Activated naive CD4-positive, alpha-beta T cell treated with anti-CD3 and anti-CD28 coated beads, Interleukin-2, amount 10 ng/mL, durations not matched to agents 7 days and 5 days (primary cell): ENCODE results near the gene CTNNA3.
"Not testable (repeated sequence)": the region's sequence is repeated elsewhere in the genome, so short reads cannot be mapped to it uniquely, and the experiment has no call there.

Experiments
- CTCF ChIA-PET: fragments of 350-600 bp; sonication (Branson Sonifier 250); formaldehyde crosslinking; loops from one replicate; lab custom pipeline; 2021; ENCODE audit warnings: antibody characterized with exemption; lab: Charles Lee
- DNase-seq: peaks from one replicate; pipeline ENCODE4 v3.0.0-alpha.2; 2020
- H3K27ac Mint-ChIP-seq: one replicate; pipeline ENCODE4 v1.8.0; 2021; ENCODE audit warnings: mild to moderate bottlenecking, moderate library complexity, mixed read lengths
- H3K27me3 Mint-ChIP-seq: one replicate; pipeline ENCODE4 v1.8.0; 2021; ENCODE audit warnings: mild to moderate bottlenecking, mixed read lengths
- H3K36me3 Mint-ChIP-seq: one replicate; pipeline ENCODE4 v1.8.0; 2021; ENCODE audit warnings: mixed read lengths
- H3K4me1 Mint-ChIP-seq: one replicate; pipeline ENCODE4 v1.8.0; 2021; ENCODE audit warnings: mixed read lengths
- H3K4me3 Mint-ChIP-seq: one replicate; pipeline ENCODE4 v1.8.0; 2021; ENCODE audit warnings: mild to moderate bottlenecking, moderate library complexity, mixed read lengths
- H3K9me3 Mint-ChIP-seq: one replicate; pipeline ENCODE4 v1.8.0; 2021; ENCODE audit warnings: mixed read lengths

Gene CTNNA3

DNA sequence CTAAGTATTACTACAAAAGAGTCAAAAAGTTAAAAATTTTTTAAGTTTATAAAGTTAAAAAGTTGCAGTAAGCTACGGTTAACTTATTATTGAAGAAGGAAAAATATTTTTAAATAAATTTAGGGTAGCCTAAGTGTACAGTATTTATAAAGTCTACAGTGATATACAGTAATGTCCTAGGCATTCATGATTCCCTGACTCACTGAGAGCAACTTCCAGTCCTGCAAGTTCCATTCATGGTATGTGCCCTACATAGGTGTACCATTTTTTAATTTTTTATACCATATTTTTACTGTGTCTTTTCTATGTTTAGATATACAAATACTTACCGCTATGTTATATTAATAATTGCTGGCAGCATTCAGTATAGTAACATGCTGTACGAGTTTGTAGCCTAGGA is 92.3 kb downstream of the CTNNA3 start:
- Mint-ChIP-seq H3K9me3 (no peaks in the 10 kb centered on the region), H3K4me1 (peaks cover 8% of the 10 kb centered on the region), H3K36me3 (no peaks in the 10 kb centered on the region), H3K4me3 (no peak overlapping the region), H3K27me3 (peaks cover 3% of the 10 kb centered on the region), H3K27ac (no peak overlapping the region)
- CTCF ChIA-PET, result no interaction called here
- DNase-seq, result no peak

DNA sequence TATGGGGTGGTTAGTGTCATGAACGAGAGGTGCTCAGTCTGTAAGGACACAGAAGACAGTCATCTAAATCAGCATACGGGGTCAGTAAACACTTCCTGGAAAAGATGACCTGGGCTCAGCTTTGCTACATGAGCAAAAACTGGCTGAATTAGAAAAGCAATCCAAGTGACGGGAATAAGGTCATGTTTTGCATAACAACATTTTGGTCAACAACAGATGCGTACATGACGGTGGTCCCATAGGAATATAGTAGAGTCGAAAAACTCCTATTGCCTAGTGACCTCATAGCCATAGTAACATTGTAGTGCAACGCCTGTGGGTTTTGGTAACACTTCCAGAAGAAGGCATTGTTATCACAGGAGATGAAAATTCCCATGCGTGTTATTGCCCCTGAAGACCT is 92.9 kb downstream of the CTNNA3 start:
- no peak for DNase-seq
- CTCF ChIA-PET, result no interaction called here
- Mint-ChIP-seq H3K27me3 (peaks cover 8% of the 10 kb centered on the region), H3K36me3 (no peaks in the 10 kb centered on the region), H3K4me3 (no peak overlapping the region), H3K9me3 (no peaks in the 10 kb centered on the region), H3K4me1 (peaks cover 8% of the 10 kb centered on the region), H3K27ac (no peak overlapping the region)

DNA sequence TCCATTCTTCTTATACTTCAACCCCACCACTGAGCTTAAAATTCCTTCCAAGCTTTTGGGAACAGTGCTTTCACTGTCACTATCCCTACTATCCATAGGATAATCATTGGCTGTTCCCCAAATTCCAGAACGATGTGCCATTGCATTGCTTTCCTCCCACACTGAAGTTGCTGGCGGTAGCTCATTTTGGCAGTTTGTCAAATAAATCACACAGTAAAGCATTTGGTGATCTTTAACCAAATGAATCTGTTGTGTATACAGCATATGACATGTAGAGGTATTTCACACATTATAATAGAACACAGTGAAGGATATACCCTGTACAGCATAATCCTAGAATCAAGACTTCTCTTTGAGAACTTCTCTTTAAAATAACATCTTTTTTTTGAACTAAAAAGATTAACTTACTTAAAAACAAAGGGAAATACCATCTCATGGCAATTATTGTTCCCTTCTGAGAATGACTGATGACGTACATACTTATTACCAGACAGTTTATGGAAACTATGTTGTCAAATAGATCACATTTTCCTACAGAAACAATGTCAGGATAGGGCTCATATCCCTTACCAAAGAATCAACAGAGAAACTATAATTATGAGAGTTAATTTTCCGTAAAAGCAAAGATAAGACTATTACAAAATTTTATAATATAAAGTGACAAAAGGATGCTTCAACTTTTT is 93.6 kb downstream of the CTNNA3 start:
- peaks cover 3% of the 10 kb centered on the region for H3K4me1 Mint-ChIP-seq
- peaks cover 8% of the 10 kb centered on the region for H3K27me3 Mint-ChIP-seq
- H3K9me3 Mint-ChIP-seq, result no peaks in the 10 kb centered on the region
- H3K36me3 Mint-ChIP-seq, result no peaks in the 10 kb centered on the region
- no peak for DNase-seq
- no peak overlapping the region for H3K4me3 Mint-ChIP-seq
- CTCF ChIA-PET, result interaction anchor here (0.6 kb wide), 1 partner anchor 746 kb away, joined by 3 read pairs; no protein-coding TSS in a partner anchor
- no peak overlapping the region for H3K27ac Mint-ChIP-seq

DNA sequence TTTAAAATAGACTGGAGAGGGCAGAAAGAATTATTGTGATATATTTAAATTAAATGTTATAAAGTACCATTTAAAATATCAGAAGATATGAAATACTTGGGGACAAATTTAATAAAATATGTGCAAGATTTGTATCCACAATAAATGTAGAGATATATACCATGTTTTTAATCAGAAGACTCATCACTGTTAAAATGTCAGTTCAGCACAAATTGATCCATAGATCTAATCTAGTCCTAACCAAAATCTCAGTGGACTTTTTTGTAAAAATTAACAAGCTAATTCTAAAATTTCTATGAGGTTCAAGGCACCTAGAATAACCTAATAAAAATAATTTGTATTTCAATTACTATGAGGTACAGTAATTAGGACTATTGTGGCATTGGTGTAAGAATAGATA is 96.4 kb downstream of the CTNNA3 start:
- H3K36me3 Mint-ChIP-seq, result no peaks in the 10 kb centered on the region
- H3K27me3 Mint-ChIP-seq, result peaks cover 10% of the 10 kb centered on the region
- H3K4me1 Mint-ChIP-seq, result no peaks in the 10 kb centered on the region
- peaks cover 6% of the 10 kb centered on the region for H3K9me3 Mint-ChIP-seq
- CTCF ChIA-PET, result no interaction called here
- no peak for DNase-seq
- H3K27ac Mint-ChIP-seq, result no peak overlapping the region
- no peak overlapping the region for H3K4me3 Mint-ChIP-seq

DNA sequence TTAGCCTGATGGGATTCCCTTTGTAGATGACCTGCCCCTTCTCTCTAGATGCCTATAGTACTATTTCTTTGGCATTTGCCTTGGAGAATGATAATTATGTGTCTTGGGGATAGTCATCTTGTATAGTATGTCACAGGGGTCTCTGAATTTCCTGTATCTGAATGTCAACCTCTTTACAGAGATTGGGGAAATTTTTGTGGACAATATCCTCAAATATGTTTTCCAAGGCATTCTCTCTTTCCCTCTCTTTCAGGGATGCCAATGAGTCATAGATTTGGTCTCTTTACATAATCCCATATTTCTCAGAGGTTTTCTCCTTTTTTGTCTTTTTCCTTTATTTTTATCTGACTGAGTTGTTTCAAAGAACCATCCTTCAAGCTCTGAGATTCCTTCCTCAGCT is 99.4 kb downstream of the CTNNA3 start:
- Mint-ChIP-seq H3K36me3 (no peaks in the 10 kb centered on the region), H3K4me1 (no peaks in the 10 kb centered on the region), H3K4me3 (no peak overlapping the region), H3K27ac (no peak overlapping the region), H3K9me3 (peaks cover 12% of the 10 kb centered on the region), H3K27me3 (peaks cover 10% of the 10 kb centered on the region)
- CTCF ChIA-PET, result no interaction called here
- no peak for DNase-seq

DNA sequence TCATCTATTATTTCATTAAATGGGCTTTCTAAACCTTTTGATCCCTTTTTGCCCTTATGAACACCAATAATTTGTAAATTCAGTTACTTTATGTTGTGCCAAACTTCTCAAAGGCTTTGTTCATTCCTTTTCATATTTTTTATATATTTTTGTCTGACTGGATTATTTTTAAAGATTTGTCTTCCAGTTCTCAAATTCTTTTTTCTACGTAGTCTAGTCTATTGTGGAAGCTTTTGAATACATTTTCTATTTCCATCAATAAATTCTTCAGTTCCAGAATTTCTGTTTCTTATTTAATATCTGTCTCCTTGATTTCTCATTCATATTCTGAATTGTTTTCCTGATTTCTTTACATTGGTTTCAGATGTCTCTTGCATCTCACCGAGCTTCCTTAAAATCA is 108.2 kb downstream of the CTNNA3 start:
- no peak overlapping the region for H3K27ac Mint-ChIP-seq

DNA sequence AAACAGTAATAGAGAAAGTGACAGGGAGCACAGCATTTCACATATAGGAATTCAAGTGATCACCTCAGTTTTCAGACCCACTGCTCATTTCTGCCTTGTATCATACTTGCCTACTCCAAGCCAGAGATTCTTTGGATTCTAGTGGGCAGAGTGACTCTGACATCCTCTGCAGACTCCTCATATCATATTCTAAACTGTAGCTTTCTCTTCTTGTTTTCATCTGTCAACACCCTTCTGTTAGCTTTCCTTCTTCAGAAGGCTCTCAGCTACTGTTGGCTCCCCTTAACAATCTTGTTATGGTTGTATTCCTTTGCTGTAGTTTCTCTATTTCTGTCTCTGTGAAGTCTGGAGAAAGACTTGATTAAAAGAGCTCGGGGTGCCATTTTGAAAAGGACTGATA is 120.5 kb downstream of the CTNNA3 start:
- no peaks in the 10 kb centered on the region for H3K27me3 Mint-ChIP-seq
- H3K9me3 Mint-ChIP-seq, result no peaks in the 10 kb centered on the region
- no peaks in the 10 kb centered on the region for H3K4me1 Mint-ChIP-seq
- H3K36me3 Mint-ChIP-seq, result no peaks in the 10 kb centered on the region
- H3K27ac Mint-ChIP-seq, result no peak overlapping the region
- CTCF ChIA-PET, result no interaction called here
- DNase-seq, result no peak
- H3K4me3 Mint-ChIP-seq, result no peak overlapping the region

More for the DNA sequence above, 108.2 kb downstream of the CTNNA3 start:
- Mint-ChIP-seq H3K36me3 (no peaks in the 10 kb centered on the region), H3K4me3 (no peak overlapping the region), H3K4me1 (no peaks in the 10 kb centered on the region), H3K9me3 (peaks cover 16% of the 10 kb centered on the region), H3K27me3 (no peaks in the 10 kb centered on the region)
- CTCF ChIA-PET, result no interaction called here
- DNase-seq, result no peak

DNA sequence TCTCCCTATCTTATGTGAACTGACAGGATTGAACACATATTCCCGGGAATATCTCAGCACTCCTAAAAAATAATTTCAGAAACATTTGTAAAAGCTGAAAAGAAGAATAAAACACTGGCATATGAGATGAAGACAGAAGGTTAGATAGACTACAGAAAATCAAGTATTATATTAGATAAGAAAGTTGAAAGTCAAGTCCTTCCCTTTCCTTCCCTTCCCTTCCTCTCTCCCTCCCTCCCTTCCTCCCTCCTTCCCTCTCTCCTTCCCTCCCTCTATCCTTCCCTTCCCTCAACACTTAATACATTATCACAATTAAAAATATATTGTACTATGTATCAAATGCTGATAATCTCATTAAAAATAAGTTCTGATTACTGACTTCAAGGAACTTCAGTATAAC is 122.5 kb downstream of the CTNNA3 start:
- H3K27me3 Mint-ChIP-seq, result no peaks in the 10 kb centered on the region
- no peaks in the 10 kb centered on the region for H3K9me3 Mint-ChIP-seq
- no peaks in the 10 kb centered on the region for H3K36me3 Mint-ChIP-seq
- CTCF ChIA-PET, result no interaction called here
- H3K4me1 Mint-ChIP-seq, result no peaks in the 10 kb centered on the region
- H3K27ac Mint-ChIP-seq, result no peak overlapping the region
- H3K4me3 Mint-ChIP-seq, result no peak overlapping the region
- DNase-seq, result no peak

DNA sequence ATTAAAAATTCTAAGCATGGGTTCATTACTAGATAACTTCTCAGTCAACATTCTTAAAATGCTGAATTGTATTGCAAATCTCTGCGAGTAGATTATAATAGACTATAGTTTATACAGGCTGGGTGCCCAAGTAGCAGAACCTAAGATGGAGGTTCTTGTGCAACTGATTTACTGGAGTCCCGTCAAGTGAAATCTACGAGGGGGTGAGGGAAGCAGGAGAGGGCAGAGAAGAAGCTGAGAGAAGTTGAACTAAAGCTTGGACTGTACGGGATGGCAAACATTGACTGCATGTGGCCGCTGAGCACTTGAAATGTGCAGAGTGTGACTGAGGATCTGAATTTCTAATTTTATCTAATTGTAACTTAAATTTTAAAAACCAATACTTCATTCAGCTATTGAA is 124.5 kb downstream of the CTNNA3 start:
- no peaks in the 10 kb centered on the region for H3K36me3 Mint-ChIP-seq
- H3K27me3 Mint-ChIP-seq, result no peaks in the 10 kb centered on the region
- H3K9me3 Mint-ChIP-seq, result no peaks in the 10 kb centered on the region
- H3K4me3 Mint-ChIP-seq, result no peak overlapping the region
- no peak for DNase-seq
- CTCF ChIA-PET, result no interaction called here
- H3K4me1 Mint-ChIP-seq, result no peaks in the 10 kb centered on the region
- no peak overlapping the region for H3K27ac Mint-ChIP-seq

DNA sequence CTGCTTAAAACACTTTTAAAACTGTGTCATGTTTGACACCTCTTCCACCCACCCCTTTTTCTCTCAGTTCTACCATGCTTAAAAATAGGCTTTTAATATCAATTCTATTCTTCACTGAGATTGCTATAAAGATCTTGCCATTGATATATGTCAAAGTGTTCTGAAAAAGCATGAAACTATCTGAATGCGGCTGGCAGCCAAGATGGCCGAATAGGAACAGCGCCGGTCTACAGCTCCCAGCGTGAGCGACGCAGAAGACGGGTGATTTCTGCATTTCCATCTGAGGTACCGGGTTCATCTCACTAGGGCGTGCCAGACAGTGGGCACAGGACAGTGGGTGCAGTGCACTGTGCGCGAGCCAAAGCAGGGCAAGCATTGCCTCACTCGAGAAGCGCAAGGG is 137.7 kb downstream of the CTNNA3 start:
- DNase-seq, H3K4me1 Mint-ChIP-seq, H3K27me3 Mint-ChIP-seq, CTCF ChIA-PET, H3K4me3 Mint-ChIP-seq, H3K27ac Mint-ChIP-seq, H3K36me3 Mint-ChIP-seq: not testable (repeated sequence)
- H3K9me3 Mint-ChIP-seq, result peaks cover 14% of the 10 kb centered on the region

DNA sequence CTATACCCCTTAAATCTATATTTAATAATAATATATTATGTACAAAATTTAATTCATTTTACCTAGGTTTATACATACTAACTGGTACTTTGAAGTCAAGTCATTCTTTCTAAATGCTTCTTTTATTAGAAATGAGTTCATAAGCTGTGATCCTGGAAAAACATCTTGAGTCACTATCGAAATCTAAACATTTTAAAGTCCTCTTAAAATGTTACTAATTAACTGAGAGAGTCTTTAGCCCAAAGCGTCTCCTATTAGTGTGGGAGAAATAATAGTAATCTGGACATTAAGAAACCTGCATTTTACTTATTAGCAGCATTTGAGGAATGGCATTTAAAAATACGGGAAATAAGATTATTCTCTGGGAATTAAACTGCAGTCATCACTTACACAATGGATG is 142.7 kb downstream of the CTNNA3 start:
- H3K9me3 Mint-ChIP-seq, result peaks cover 9% of the 10 kb centered on the region
- no peaks in the 10 kb centered on the region for H3K36me3 Mint-ChIP-seq
- CTCF ChIA-PET, result no interaction called here
- no peaks in the 10 kb centered on the region for H3K4me1 Mint-ChIP-seq
- H3K4me3 Mint-ChIP-seq, result no peak overlapping the region
- no peak for DNase-seq
- H3K27me3 Mint-ChIP-seq, result no peaks in the 10 kb centered on the region
- H3K27ac Mint-ChIP-seq, result no peak overlapping the region

DNA sequence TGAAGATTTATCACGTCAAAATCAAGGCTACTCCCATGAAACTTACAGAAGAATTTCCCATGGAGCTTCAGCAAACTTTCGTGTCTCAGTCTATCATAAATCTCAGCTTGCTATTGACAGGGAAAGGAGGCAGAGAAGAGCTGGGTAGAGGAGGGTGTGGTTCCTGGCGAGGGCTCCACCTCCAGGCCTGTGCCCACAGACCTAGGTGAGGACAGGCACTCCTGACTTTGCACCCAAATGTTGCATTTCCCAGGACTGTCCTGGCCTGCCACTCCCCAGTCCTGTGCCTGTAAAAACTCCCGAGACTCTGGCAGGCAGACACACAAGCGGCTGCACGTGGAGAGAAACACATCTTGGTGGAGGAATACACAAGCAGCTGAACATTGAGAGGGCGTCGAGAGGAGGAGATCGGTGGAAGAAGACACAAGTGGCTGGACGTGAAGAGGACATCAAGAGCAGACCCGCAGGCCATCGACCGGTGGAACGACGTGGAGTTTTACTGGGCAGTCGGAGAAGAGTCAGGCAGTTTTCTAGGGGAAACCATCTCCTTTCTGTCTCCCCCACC is 145.1 kb downstream of the CTNNA3 start:
- Mint-ChIP-seq H3K4me3 (no peak overlapping the region), H3K27ac (no peak overlapping the region), H3K4me1 (no peaks in the 10 kb centered on the region), H3K27me3 (no peaks in the 10 kb centered on the region), H3K9me3 (peaks cover 9% of the 10 kb centered on the region), H3K36me3 (no peaks in the 10 kb centered on the region)
- DNase-seq, result no peak
- CTCF ChIA-PET, result no interaction called here

DNA sequence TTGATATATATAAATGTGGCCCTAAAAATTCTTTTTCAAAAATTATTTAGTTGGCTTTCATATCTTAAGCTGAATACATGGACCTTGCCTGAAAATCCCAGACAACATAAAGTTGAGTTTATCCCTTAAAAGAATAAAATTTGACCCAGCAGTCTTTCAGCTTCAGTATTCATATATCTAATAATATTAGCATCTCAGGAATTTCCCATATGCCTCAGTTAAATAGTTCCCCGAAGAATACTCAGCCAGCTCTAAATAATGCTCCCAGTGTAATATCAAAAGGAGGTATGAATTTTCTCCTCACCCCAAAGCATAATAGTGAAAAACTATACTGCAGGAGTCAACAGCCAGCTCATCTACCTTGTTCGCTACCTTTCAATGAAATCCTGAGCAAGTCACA is 145.9 kb downstream of the CTNNA3 start:
- no peak for DNase-seq
- H3K27ac Mint-ChIP-seq, result no peak overlapping the region
- no peaks in the 10 kb centered on the region for H3K27me3 Mint-ChIP-seq
- H3K4me3 Mint-ChIP-seq, result no peak overlapping the region
- no peaks in the 10 kb centered on the region for H3K36me3 Mint-ChIP-seq
- CTCF ChIA-PET, result no interaction called here
- H3K9me3 Mint-ChIP-seq, result peaks cover 9% of the 10 kb centered on the region
- no peaks in the 10 kb centered on the region for H3K4me1 Mint-ChIP-seq

DNA sequence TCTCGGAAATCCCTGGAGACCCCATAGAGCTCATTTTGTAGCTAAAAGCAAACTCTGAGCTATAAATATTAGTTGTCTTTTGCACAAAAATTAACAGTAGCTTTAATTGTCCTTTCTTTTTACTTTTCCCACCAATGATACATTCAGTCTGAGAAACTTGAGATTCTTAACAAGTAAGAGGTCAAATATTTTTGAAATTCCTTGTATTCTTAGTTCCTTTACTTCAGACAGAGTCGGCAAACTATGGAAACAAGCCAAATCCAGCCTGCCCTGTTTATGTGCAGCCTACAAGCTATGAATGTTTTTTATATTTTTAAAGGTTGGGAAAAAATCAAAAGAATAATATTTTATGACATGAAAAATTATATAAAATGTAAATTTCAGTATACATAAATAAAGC is 146.6 kb downstream of the CTNNA3 start:
- peaks cover 3% of the 10 kb centered on the region for H3K9me3 Mint-ChIP-seq
- DNase-seq, result no peak

DNA sequence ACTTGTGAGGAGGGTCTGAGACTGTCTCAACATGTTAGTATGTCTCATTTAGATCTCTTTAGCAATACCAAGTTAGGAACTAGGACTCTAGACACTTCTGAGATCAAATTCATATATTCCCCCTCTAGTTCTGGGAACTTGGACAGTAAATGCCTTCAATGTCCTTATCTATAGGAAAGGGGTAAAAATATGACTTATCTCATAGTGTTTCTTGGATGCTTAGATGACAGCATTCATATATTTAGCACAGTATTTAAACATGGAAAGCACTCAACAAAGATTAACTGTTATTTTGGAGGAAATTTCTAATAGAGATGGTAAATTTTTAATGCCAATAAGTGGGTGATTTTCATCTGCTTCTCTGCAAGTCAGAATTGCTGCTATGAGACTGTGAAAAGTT is 154.6 kb downstream of the CTNNA3 start:
- Mint-ChIP-seq H3K9me3 (no peaks in the 10 kb centered on the region), H3K27me3 (peaks cover 9% of the 10 kb centered on the region), H3K36me3 (no peaks in the 10 kb centered on the region), H3K4me3 (no peak overlapping the region), H3K27ac (no peak overlapping the region), H3K4me1 (peaks cover 3% of the 10 kb centered on the region)
- no peak for DNase-seq
- CTCF ChIA-PET, result no interaction called here

More for the DNA sequence above, 146.6 kb downstream of the CTNNA3 start:
- Mint-ChIP-seq H3K27ac (no peak overlapping the region), H3K27me3 (peaks cover 2% of the 10 kb centered on the region), H3K4me1 (no peaks in the 10 kb centered on the region), H3K4me3 (no peak overlapping the region), H3K36me3 (no peaks in the 10 kb centered on the region)
- CTCF ChIA-PET, result no interaction called here
